CD4-positive, alpha-beta T cell treated with Interleukin-15 for 1 hour (primary cell): ENCODE measurements around the gene NOP9.

Experiments
- DNase-seq: peaks from one replicate; pipeline ENCODE4 v3.0.0-alpha.2; 2020

NOP9 gene

GRCh38 chr14:24356208-24356607, 56.6 kb downstream of the NOP9 start:
- DNase-seq: no peak
